Suppressor macrophage treated with lipopolysaccharide for 4 hours (primary cell): ENCODE data around the gene PDCD1LG2.

Experiments
- DNase-seq: peaks from one replicate; pipeline ENCODE4 v3.0.0-alpha.2; 2020

PDCD1LG2 gene

DNA sequence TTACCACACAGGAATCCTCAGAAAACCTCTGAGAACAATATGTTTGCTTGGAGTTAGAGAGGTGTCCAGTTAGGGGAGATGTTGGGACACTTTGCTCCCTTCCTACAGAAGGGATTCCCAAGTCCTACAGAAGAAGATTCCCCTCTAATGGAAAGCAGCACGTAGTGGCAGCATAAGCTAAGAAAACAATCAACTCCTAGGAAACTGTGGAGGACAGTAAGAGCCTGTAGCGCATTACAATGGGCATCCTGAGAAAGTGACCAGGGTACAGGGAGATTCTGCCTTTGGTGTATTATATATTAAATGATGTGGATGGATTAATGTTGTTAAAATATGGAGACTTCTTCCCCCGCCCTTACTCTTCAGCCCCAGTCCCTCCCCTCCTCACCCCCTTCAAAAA, 104.7 kb downstream of the PDCD1LG2 start:
- no peak for DNase-seq

DNA sequence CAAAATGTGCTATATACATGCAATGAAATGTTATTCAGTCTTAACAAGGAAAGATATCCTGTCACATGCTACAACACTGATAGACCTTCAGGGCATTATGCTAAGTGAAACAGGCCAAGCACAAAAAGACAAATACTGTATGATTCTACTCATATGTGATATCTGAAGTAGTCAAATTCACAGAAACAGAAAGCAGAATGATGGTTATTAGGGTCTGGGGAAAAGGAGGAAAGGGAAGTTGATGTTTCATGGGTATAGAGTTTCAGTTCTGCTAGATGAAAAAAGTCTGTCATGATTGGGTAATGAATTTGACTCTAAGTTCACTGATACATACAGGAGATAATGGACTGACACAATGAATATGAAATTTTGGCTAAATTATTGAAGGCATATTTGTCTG, 107.4 kb downstream of the PDCD1LG2 start:
- peak; percentile 88 for DNase-seq

DNA sequence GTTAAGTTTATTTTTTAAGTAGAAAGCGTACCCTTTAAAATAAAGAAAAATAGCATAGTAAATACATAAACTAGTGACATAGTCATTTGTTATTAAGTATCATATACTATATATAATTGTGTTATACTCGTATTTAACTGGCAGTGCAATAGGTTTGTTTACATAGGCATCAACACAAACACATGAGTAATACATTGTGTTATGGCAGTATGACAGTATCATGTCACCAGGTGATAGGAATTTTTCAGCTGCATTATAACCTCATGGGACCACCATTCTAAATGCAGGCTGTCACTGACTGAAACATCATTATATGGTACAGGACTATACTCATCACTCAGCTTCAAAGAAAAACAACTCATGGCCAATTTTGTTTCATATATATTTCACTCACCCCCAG, 110.2 kb downstream of the PDCD1LG2 start:
- DNase-seq, result no peak
